HG02973 (cell line): ENCODE results near the gene AVPR2.

Experiments used
- ATAC-seq: cut with Tn5 transposase; IDR thresholded peaks from one replicate; pipeline ENCODE4 v1.9.1; 2021; ENCODE audit warnings: moderate library complexity; ENCODE audit not compliant: unreplicated experiment

AVPR2 gene

DNA sequence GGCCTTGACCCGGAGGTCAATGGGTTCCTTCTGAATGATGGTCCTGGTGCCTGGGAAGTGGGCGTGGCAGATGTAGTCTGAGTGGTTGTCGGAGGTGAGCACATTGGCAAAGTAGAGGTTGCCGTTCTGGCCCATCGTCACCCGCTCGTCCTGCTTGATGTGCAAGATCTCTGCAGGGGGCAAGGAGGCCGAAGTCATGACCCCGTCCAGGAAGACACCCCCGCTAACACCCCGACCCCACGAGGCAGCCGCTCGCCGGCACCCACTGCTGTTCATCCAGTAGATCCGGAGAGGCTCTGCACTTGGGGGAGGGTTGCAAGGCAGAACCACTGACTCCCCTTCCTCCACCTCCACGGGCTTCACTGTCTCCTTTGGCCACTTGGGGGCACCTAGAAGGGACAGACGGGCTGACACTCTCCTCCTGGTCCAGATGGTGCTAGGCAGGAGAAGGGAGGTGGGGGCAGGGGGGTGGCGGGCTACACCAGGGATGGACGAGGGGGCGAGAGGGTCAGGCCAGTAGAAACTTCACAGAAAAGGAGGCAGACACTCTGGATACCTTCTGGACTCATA, 33.6 kb upstream of the AVPR2 start:
- no peak for ATAC-seq

DNA sequence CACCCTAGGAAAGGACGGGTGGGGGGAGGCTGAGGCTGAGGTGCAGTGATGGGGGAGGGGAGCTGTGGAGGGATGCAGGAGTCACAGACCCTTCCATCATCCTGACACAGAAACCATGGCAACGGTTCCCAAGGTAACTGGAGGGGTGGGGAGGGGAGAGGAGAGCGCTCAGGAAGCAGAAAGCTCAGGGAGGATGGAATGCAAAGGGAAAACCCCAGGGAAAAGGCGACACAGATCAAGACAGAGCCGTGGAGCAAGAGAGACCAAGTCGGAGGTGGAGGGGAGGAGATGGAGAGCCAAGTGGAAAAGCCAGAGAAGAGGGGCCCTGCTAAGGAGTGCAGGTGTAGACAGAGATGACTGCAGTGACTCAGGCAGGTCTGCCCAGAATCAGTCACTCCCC, 33.0 kb upstream of the AVPR2 start:
- ATAC-seq: no peak

- no peak for ATAC-seq
Observed at GRCh38 chrX:153871946-153872878, 32.3 kb upstream of the AVPR2 start.

- ATAC-seq: no peak
Observed at GRCh38 chrX:153873282-153874084, 31.0 kb upstream of the AVPR2 start.

GRCh38 chrX:153874085-153874365, 30.4 kb upstream of the AVPR2 start:
- no peak for ATAC-seq

DNA sequence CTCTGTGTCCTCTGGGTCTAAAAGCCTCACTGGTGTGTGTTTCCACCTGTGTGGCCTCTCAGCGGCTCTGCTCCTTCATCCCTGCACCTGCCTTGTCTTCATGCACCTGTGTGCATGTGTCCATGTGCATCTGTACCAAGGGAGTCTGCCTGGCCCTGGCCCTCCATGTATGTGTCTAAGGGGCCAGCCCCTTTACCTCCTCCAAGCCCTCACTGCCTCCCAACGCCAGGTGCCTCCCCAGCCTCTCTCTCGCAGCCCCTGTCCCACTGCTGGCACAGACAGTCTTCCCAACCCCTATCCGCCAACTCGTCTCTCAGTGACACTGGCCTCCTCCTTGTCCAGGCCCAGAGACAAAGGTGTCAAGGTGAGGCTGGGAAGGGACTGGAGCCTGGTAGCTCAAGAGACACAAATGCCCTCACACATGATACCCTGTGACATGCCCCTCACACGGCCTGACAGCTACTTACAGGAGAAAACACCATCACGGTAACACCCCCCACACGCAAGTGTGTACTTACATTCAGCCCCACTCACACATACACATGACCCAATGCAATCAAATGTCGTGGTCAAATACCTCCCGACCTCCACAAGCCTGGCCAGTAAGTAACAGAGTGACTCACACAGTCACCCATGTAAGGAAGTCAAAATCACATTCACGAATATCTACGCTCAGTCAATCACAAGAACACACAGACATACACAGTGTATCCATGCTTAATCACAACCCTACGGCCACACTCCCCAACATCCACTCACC, 29.9 kb upstream of the AVPR2 start:
- ATAC-seq: no peak

- no peak for ATAC-seq
Observed at GRCh38 chrX:153875391-153876111, 28.9 kb upstream of the AVPR2 start.

DNA sequence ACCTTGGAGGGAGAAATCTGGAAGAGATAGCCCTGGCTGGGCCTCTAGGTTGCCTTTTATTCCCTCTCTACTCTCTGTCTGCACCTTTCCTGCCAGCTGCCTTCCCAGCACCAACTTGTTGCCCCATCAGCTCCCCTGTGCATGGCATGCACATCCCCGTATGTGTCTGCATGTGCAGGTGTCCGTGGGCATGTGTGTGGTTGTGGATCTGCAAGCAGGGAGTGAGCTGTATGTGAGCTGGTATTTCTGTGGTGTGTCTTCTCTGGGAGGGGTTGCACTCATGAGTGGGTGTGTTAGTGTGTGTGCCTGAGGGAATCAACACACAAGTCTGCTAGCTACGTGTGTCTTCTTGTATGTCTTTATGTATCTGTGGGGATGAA, 28.4 kb upstream of the AVPR2 start:
- no peak for ATAC-seq

GRCh38 chrX:153877571-153878261, 26.8 kb upstream of the AVPR2 start:
- no peak for ATAC-seq

- no peak for ATAC-seq
Observed at GRCh38 chrX:153878345-153878744, 26.1 kb upstream of the AVPR2 start.

GRCh38 chrX:153878969-153879653, 25.4 kb upstream of the AVPR2 start:
- no peak for ATAC-seq

DNA sequence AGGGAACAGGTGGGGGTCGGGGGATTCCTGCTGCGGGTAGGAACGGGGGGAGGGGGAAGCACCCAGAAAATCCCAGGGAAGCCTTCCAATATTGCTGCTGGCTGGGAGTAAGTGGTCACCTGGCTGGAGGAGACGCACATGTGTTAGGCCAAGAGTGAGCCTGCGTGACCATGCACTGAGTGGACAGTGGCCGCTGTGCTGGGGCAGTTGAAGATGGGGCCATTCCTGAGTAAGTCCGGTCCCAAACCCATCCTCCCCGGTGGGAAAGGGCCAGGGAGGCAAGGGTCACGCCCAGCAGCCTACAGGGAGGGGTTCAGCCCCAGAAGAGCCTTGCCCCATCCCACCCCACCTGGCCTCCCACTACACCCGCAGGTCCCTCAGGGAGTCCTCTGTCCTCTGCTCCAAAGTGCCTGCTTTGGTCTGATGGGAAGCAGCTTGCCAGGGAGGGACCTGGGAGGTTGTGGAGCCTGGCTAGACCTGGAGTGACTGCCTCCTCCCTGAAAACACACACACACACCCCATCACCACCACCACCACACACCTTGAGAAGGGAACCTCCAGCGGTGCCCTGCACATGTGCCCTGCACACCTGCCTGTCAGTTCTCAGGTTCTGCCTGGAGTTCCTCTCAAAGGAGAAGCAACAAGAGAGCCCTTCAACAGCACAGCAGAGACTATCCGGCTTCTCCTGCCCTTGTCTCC, 24.6 kb upstream of the AVPR2 start:
- no peak for ATAC-seq

GRCh38 chrX:153880440-153880815, 24.0 kb upstream of the AVPR2 start:
- ATAC-seq: no peak

DNA sequence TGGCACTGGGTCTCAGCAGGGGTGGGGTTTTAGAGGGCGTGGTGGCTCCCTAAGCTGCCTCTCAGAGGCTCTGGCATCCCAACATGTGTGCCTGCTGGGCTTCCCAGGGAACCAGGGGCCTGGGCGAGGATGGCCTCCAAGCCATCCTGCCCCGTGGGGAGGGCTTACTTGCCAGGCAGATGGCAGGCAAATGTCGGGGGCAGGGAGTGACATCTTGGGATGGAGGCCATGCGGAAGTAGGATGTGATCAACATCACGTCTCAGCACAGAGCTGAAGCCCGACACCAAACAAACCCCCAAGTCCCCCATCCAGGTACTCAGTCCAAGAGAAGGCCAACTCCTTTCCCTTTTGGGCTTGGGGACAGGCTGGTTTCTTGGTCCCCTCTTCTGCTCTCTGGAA, 23.2 kb upstream of the AVPR2 start:
- ATAC-seq: no peak

GRCh38 chrX:153882086-153882498, 22.4 kb upstream of the AVPR2 start:
- ATAC-seq: no peak

DNA sequence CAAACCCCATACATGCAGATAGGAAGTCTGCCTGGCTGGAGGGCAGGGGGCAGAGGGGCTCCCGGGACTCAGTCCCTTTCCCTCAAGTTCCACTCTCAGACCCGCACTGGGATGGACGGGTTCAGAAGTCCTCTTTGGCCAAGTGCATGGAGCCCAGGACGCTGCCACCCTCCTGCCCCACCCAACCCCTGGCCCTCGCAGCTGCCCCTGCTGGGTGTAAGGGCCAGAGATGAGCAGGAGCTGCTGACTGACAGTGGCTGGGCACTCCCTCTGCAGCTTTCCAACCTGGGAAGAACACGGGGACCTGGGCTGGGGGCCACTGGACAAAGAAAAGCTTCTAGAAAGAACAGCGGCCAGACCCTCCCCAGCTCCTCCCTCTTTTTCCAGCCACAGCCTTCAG, 21.9 kb upstream of the AVPR2 start:
- ATAC-seq: no peak

DNA sequence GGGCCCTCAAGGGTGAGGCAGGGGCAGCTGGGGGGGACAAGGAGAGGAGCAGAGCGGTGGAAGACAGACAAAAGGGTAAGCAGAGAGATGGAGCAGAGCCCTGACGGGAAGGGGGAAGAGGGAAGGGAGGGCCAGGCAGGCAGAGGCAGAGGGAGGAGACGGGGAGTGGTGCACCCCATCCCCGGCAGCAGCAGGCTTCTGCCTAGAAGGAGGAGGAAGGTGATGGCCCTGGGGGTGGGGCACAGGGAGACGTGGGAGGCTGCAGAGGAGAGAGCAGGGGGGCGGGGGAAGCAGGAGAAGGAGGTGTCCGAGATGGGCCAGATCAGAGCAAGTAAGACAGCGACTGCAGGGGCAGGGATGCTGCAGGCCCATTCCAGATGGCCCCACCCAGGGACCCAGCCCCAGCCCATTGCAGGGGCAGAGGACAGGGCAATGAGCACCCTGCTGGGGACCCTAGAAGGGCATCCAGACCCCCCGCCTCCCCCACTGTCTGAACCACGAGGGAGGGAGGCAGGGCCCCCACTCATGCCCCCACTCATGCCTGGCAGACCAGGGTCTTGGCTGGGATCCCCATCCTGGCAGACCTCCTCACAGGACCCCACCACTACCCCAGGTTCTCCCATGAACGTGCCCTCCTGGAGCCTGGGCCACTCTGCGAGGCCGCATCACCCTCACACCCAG, 21.2 kb upstream of the AVPR2 start:
- ATAC-seq: no peak

- ATAC-seq: no peak
Observed at GRCh38 chrX:153884136-153884535, 20.3 kb upstream of the AVPR2 start.
